Measurements from ENCODE around the gene AHSG.
"Not testable (repeated sequence)": the region's sequence is repeated elsewhere in the genome, so short reads cannot be mapped to it uniquely, and the experiment has no call there.

AHSG gene, protein sequence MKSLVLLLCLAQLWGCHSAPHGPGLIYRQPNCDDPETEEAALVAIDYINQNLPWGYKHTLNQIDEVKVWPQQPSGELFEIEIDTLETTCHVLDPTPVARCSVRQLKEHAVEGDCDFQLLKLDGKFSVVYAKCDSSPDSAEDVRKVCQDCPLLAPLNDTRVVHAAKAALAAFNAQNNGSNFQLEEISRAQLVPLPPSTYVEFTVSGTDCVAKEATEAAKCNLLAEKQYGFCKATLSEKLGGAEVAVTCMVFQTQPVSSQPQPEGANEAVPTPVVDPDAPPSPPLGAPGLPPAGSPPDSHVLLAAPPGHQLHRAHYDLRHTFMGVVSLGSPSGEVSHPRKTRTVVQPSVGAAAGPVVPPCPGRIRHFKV

DNA sequence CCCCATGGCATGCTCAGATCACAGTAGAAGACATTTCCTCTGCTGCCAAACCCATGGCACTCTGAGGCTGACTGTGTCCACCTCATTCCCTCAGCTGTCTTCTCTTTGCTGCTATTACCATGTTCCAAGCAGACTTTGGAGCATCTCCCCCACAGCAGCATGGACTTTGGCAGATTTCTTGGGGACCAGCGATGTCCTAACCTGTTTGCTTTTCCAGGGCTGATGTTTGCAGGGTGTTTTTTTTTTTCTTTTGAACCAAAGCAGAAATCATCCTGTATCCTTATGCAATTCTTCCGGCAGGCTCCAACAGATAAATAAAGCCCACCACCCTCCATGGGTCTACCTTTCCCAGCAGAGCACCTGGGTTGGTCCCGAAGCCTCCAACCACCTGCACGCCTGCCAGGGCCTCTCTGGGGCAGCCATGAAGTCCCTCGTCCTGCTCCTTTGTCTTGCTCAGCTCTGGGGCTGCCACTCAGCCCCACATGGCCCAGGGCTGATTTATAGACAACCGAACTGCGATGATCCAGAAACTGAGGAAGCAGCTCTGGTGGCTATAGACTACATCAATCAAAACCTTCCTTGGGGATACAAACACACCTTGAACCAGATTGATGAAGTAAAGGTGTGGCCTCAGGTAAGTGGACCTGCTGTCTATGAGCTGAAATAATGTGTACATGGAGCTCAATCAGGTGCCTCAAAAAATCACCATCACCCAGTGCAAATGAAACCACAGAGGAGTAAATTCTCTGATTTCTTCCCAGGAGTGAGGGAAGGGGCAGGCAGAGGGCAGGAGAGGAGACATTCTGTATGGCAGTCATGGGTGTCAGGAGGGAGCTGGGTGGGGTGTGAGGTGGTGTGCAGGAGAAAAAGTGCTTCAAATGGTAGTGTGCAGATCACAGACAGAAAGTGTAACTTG lies at the start of gene AHSG:
AHSG (plus strand) TSS at position 340 of the 916 bp plus-strand sequence; CDS start at position 422, 82 bp downstream.
- DNase-seq: no peak

DNA sequence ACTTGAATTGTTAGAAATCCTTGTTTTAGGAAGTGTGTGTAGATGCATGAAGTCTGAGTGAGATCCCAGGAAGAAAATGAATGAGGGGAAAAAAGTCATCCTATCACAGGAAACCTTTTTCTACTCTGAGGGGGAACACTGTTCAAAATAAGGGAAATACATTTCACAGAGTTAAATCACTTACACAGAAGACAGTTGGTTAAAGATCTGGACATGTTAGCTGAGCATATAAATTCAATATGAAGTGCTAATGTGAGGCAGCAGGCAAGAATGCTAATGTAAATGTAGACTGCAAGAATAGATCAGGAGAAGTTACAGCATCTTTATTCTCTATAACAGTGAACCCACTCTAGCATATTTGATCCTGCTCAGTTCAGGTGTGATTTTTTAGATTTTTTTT lies 48.3 kb upstream of the AHSG start:
- DNase-seq: no peak

DNA sequence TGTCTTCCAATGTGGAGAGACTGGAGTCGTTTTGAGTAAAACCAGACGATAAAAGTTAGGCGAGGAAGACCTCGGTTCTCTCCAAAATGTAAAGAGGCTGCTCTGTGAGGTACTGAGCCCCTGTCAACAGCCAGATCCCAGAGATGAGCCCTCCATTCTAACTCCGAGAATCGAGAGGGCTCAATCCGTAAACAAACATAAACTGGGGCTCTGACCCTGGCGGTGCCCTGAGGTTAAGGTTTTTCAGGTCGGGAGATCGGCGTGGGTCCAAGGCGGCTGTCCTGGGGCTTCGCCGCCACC lies 46.1 kb upstream of the AHSG start:
- DNase-seq: no peak

DNA sequence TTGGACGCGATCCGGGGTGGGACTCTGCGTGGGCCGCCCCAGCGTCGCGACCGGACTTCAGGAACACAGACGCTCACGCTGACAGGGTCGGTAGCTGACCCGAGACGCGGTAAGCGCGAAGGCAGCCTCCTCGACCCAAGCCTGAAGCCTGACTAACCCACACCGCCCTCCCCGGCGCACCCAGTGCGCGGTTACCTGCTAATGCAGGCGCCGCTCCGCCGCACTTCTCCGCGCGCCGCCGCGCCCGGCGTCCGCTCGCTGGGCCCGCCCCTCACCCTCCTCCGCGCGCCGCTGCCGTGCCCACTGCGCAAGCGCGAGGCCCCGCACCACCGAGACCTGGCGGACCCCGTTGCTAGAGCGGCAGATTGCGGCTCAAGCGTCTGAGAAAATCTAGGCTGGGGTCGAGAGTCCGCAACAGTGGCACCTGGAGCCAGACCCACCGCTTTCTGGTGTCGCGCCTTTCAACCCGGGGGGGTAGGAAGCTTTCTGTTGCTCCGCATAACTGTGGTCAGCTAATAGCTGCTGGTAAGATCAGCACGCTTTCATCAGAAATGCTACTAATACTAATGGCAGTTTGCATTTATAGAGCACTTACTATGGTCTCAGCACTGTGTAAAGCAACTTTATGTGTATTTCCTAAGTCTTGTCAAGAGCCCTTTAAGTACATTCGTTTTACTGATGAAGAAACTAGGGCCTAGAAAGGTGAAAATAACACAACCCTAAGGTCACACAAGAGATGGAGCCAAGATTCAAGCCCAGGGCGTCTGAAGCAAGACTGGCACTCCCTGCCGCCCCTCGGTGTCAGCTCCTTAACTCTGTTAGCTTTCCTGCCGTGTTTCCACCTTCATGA lies 45.6 kb upstream of the AHSG start, which contains the start of gene TBCCD1:
TBCCD1 (minus strand) TSS at position 268 of the 850 bp plus-strand sequence. CDS start 3,010 bp downstream, outside the sequence.
- DNase-seq: peak; percentile 82 to 92

DNA sequence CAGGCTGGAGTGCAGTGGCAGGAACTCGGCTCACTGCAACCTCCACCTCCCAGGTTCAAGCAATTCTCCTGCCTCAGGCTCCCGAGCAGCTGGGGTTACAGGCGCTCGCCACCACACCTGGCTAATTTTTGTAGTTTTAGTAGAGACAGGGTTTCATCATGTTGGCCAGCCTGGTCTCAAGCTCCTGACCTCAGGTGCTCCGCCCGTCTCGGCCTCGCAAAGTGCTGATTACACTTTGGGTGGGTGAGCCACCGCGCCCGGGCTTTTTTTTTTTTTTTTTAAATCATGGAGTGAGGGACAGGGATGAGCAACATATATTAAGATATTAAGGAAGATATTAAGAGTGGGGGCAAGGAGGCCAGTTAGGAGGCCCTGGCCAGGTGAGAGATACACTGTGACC lies 43.5 kb upstream of the AHSG start:
- not testable (repeated sequence) for DNase-seq

DNA sequence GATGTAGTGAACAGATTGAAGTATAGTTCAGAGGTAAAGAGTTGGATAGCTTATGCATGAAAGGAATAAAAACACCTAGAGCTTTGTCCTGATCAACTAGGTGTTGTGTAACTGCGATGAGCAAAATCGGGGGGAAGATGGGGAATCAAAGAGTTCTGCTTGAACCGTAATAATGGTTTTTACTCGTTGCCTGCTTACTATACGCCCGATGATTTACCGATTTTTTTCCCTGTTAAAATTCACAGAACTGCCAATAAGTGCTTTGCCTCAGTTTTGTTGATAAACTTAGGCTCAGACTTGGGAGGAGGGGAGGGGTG lies 43.1 kb upstream of the AHSG start:
- DNase-seq: no peak

DNA sequence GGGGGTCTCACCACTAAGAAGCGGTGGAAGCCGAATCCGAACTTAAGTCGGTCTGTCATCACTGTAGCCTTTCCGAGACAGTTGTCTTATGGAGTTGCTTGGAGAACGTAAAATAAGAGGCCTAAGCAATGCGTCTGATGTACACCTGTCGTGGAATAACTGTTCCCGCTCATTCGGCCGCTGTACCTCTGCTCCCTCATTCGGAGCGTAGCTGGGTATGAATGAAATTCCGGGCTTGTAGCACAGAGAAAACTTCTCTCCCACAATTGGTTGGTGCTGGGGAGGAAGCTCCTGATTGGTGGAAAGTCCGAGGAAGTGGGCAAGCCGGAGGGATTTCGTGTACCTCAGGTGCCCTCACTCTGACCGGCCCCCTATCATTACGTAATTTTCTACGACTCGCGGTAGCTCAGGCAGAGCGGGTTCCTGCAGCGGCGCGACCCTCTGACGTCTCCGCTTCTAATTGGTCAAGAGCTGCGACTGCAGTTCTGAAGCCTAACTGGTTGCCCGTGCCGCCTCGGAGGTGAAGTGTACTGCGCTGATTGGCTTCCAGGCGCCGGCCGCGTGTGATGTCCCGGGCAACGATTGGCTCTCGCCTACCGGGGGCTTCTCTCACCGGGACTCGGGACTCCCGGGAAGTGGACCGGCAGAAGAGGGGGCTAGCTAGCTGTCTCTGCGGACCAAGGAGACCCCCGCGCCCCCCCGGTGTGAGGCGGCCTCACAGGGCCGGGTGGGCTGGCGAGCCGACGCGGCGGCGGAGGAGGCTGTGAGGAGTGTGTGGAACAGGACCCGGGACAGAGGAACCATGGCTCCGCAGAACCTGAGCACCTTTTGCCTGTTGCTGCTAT lies 42.5 kb upstream of the AHSG start, which contains the start of gene DNAJB11:
DNAJB11 (plus strand) TSS at position 625 of the 845 bp plus-strand sequence; CDS start at position 803, 178 bp downstream.
- DNase-seq: peak; percentile 99 to 100

DNA sequence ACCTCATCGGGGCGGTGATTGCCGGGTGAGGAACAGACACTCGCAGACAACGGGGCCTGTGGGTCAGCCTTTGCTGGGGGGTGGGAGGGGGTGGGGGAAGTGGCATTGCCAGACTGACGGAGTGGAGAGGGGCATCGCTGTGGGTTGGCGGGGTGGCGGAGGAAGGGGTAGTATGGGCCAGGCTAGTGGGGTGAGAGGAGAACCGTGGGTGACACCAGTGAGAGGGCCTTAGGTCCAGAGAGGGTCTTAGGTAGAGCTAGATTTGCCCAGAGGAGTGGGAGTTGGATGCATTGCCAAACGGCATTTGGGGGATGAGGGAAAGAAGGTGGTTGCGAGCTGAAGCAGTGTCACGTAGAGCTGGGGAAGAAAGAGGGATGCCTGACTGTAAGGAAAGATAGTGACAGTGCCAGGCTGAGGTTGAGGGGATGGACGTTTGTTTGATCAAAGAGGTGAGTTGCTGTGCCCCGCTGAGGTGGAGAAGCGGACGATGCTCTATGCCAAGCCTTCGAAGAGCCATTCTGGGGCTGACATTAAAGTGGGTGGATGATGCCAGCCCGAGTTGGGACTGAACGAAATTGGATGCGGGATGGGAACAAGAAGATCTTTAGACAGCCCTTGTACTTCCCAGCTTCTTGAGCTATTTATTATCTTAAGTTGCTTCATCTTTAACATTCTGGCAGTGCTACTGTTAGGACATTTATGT lies 41.8 kb upstream of the AHSG start:
- DNase-seq: no peak

DNA sequence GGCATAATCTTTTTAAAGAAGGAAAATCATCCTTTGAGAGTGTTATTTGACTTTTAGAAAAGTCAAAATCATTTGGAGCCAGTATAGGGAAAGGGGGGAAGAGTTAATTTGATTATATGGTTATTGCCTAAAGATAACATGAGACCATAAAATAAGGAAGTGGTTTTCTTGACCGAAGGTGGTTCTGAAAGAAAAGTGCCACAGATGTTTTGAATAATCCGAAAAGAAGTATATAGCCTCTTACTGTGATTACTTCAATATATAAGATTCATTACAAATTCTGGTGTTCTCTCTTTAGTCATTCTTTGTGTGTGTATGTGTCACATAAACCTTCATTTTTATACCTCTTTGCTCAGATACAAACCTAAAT lies 41.2 kb upstream of the AHSG start:
- DNase-seq: no peak

DNA sequence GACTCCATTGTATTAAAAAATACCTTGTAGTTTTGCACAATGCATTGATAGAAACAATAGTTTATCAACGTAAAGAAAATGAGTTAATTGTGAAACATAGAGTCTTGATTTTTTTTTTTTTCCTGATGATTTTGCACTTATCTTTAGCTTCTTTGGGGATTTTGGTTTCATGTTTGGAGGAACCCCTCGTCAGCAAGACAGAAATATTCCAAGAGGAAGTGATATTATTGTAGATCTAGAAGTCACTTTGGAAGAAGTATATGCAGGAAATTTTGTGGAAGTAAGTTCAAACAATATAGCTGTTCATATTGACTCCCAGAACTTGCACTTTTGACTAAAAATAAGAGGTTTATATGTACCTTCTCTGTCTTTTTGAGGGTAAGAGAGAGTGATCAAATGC lies 35.3 kb upstream of the AHSG start:
- DNase-seq: no peak

DNA sequence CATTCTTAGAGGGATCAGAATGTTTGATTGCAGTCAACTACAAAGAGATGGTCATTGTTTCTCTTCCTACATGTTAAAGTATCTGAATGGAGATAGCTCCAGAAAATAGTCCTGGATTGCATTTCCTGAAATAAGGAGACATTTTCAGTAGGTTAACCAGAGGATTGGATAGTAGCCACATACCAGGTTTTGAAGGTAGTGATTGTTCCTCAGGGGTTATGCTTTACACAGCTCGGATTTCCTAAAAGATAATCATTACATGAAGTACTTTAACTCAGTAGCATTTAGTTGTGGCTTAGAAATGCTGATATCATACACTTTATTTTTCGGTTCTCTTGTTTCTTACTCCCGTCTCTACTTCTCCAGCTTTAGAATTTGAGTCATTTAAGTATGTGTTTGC lies 32.1 kb upstream of the AHSG start:
- DNase-seq: no peak

DNA sequence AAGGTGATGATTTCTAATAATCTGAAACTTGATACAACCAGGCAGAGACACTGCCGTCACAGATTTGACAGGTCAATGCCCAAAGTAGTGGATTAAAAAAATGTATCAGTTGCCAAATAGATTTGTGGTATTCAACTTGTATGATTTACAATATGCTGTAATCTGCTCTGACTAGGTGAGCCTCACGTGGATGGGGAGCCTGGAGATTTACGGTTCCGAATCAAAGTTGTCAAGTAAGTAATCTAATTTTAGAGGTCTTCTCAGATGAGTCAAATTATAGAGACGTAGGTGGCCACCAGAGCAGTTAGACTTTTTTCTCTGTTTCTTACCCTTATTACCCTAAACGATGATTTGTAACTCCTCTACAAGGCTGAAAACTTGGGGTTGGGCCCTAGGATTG lies 30.3 kb upstream of the AHSG start:
- no peak for DNase-seq

DNA sequence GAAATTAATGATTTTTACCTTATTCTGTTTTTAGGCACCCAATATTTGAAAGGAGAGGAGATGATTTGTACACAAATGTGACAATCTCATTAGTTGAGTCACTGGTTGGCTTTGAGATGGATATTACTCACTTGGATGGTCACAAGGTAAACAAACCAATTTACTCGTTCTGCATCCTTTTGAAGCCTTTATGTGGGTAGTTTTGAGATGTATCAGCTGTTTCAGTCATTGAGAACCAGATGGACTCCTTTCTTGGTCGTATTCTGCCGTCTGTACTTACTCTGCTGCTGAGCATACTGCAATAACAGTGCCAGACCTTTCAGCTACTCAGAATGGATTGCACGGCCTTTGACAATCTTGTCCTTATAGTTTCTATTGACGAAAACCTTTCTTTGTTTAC lies 29.0 kb upstream of the AHSG start:
- no peak for DNase-seq

DNA sequence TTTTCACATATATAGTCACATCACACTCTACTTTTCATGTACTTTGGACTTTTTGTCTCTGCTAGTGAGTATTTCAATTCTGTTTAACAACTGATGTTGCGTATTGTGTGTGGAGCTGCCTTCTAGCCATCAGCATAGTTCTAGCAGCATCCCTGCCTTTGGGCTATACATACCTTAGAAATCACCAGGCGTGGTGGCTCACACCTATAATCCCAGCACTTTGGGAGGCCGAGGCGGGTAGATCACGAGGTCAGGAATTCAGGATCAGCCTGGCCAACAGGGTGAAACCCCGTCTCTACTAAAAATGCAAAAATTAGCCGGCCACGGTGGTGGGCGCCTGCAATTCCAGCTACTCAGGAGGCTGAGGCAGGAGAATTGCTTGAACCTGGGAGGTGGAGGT lies 26.6 kb upstream of the AHSG start:
- not testable (repeated sequence) for DNase-seq

DNA sequence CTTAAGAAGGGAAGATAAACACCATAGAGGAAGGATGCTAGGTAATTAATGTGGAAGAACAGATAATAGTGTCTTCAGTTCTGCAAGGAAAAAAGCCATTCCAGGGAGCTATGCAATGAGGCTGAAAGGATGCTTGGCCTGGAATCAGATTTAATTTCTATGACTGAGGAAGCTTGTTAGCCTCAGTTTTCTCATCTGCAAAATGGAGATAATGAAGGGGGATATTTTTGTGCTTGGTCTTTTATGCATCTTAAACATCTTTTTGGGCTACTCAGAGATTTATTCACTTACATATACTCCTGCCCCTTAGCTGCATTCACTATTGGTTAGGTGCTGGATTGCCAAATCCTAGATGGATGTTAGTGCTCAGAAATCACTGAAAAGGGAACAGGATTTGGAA lies 25.7 kb upstream of the AHSG start:
- no peak for DNase-seq

DNA sequence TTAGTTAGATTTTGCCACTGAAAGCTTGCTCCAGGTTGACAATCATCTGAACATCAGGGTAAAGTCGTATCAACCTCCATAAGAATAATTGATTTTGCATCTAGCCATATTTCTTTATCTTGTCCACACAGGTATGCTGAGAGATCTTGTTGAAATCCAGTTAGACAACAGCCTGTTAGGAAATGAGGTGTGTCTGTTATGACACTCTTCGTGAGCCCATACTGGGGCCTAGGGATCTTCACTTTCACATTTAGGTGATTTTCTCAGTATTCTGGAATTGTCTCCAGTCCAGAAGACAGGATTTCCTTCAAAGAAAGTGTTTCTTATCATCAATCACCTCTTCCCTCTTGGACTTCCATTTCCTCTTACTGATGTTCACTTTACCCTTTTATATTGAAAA lies 24.2 kb upstream of the AHSG start:
- DNase-seq: no peak

DNA sequence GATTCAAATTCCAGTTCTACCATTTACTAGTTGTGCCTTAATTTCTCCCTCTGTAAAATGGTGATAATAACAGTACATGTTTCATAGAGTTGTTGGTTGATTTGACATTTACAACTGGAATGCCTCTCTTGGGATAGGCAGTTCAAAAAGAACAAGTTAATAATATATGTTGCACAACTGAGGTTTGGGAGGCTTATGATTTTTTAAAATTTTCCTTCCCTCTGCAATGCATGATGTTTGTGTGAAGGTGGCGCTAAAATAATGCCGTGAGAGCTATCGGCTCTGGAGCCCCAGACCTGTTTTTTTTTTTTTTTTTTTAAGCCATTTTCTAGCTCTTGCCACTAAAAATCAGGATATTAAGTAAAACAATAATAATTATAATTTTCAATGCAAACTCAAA lies 23.7 kb upstream of the AHSG start:
- DNase-seq: no peak

DNA sequence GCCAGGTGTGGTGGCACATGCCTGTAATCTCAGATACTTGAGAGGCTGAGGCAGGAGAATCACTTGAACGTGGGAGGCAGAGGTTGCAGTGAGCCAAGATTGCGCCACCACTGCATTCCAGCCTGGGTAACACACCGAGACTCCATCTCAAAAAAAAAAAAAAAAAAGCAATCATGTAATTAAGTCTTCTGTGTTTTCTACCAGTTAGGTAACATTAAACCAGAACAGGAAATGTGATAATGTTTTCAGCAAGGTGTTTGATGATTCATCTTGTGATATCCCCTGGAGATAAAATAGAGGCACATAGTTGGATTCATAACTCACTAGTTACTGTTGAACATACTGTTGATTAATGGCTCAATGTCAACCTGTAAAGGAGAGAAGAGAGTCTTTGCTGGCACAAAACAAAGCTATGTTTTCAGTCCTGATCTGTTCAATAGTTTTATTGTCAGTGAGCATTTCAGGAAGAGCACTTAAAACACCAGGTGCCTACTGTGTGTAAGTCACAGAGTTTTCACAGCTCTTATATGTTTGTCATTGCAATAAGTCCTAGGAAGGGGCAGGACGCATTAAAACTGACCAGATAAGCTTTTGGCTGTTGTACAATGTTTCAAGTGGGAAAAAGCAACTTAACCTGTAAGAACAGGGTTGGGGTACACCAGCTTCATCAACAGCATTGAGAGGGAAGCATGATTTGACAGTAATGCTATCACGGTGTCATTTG lies 22.8 kb upstream of the AHSG start:
- no peak for DNase-seq

DNA sequence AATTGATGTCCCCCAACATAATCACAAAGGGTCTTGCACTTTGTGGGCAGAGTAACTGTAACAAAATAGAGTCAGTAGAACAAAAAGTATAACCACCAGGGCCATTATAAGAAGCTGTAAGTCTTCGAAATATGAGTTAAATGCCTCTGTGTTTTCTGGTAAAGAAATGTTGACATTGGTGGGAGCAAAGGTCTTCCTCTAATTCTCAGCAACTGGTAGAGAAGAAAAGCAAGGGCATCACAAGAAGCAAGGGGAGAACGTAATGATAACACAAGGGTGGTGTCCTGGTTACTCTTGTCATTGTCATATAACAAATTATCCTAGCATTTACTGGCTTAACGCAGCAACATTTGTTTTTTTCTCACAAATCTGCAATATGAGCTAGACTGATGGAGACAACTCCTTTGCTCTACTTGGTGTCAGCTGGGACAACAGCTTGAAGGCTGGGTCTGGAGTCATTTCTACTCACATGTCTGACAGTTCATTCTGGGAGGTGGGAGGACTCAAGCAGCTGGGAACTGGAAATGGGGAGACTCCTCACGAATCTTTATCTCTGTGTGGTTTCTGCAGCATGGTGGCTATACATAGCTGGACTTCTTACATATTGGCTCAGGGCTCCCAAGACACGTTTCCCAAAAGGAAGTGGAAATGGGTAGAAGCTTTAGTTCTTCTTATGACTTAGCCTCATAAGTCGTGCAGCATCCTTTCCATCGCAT lies 22.1 kb upstream of the AHSG start:
- DNase-seq: no peak

DNA sequence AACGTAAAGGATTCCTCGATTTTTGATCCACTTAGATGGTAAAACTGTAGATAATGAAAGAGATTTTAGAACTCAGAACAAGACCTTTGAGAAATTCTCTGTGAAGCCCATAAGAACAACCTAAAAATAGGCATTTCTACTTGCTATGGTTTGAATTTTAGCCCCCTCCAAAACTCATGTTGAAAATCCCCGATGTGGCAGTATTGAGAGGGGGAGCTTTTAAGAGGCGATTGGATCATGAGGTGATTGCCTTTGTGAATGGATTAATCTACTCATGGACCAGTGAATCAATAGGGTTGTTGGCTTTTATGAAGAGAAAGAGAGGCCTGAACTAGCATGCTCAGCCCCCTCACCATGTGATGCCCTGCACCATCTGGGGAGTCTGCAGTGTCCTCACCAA lies 20.2 kb upstream of the AHSG start:
- DNase-seq: no peak

All from NCI-H446 (cell line).